Cardiac fibroblast (primary cell): ENCODE measurements around the gene RAD51C.
"Not testable (repeated sequence)": the region's sequence is repeated elsewhere in the genome, so short reads cannot be mapped to it uniquely, and the experiment has no call there.

Experiments used
- DNase-seq, 2 donors: peaks; one replicate each; pipeline versions ENCODE4 v3.0.0 to v3.0.0-alpha.2; 2010; ENCODE audit warnings: low read depth in 2 of 2
- H3K4me3 ChIP-seq, 2 donors: replicated peaks in 1 of 2; 1 replicate in 1 of 2; 2 replicates in 1 of 2; pipeline ENCODE4 v1.5.1; 2011; ENCODE audit warnings: low read depth in 2 of 2, low read length in 2 of 2, mild to moderate bottlenecking in 2 of 2, moderate library complexity in 1 of 2
- CTCF ChIP-seq: IDR thresholded peaks from one replicate; pipeline ENCODE4 v1.5.1; 2011; ENCODE audit warnings: low read depth, mild to moderate bottlenecking, low read length, inconsistent platforms

RAD51C gene

GRCh38 chr17:58763263-58763662 is 70.9 kb downstream of the RAD51C start:
- no peak overlapping the region for H3K4me3 ChIP-seq
- DNase-seq: no peak
- no peak for TF ChIP-seq CTCF

- TF ChIP-seq CTCF: no peak
- no peak for DNase-seq
- no peak overlapping the region for H3K4me3 ChIP-seq
These were observed 72.0 kb downstream of the RAD51C start for GRCh38 chr17:58764373-58764772.

- H3K4me3 ChIP-seq, DNase-seq: not testable (repeated sequence)
These were observed 86.1 kb downstream of the RAD51C start for GRCh38 chr17:58778482-58778881.

- H3K4me3 ChIP-seq: no peak overlapping the region
- no peak for DNase-seq
- TF ChIP-seq CTCF: no peak
These were observed 87.0 kb downstream of the RAD51C start for GRCh38 chr17:58779446-58779845.

- TF ChIP-seq CTCF: no peak
- DNase-seq: peak; percentile 7 to 14
- no peak overlapping the region for H3K4me3 ChIP-seq
These were observed 91.0 kb downstream of the RAD51C start for GRCh38 chr17:58783380-58783779.

- H3K4me3 ChIP-seq: no peak overlapping the region
- no peak for DNase-seq
- no peak for TF ChIP-seq CTCF
These were observed 92.7 kb downstream of the RAD51C start for GRCh38 chr17:58785097-58785496.
